SK-N-SH (cell line): ENCODE data around the gene ZKSCAN1. TPM values are rescaled to one million over a fixed set of nuclear protein-coding genes. Genes with fewer than 3 reads are reported as not detected.
"Not testable (repeated sequence)": the region's sequence is repeated elsewhere in the genome, so short reads cannot be mapped to it uniquely, and the experiment has no call there.

Experiments used
- CTCF ChIA-PET: fragments of 300-600, 350-600 bp; formaldehyde crosslinking; extraction: SDS; loops from one replicate; lab custom pipeline; 2021; lab: Yijun Ruan, JAX
- POLR2A ChIA-PET: fragments of 350-600 bp; sonication (Branson Sonifier 250); formaldehyde crosslinking; extraction: SDS; loops from one replicate; lab custom pipeline; 2020; ENCODE audit warnings: antibody characterized with exemption, inconsistent platforms; lab: Yijun Ruan, JAX
- DNase-seq: peaks from one replicate; pipeline ENCODE4 v3.0.0; 2012
- H2AFZ ChIP-seq: fragments of 200-600 bp; sonication (generic); 2 replicates; pipeline ENCODE4 v1.8.1; 2016; ENCODE audit warnings: antibody characterized with exemption, mild to moderate bottlenecking, low read depth
- H3F3A ChIP-seq: fragments of 200-600 bp; sonication (generic); replicated peaks from 2 replicates; pipeline ENCODE3; 2016; ENCODE audit warnings: antibody characterized with exemption, mild to moderate bottlenecking; ENCODE audit not compliant: insufficient read depth
- H3K27ac ChIP-seq, 2 experiments: fragments of 200-500 bp in 1 of 2; fragments of 200-600 bp in 1 of 2; sonication (Bioruptor generic) in 1 of 2; sonication (generic), shearing (Covaris generic) in 1 of 2; 2 replicates each; pipeline versions ENCODE4 v1.5.1 to v1.6.1; 2014 to 2016; ENCODE audit warnings: low read depth in 2 of 2, inconsistent platforms in 1 of 2, low read length in 1 of 2, mild to moderate bottlenecking in 1 of 2, mixed read lengths in 1 of 2
- H3K27me3 ChIP-seq: fragments of 200-600 bp; sonication (generic), shearing (Covaris generic); 2 replicates; pipeline ENCODE4 v1.6.1; 2016; ENCODE audit warnings: mixed run types; ENCODE audit not compliant: insufficient read depth
- H3K36me3 ChIP-seq, 2 experiments: fragments of 200-500 bp in 1 of 2; fragments of 200-600 bp in 1 of 2; sonication (Bioruptor generic) in 1 of 2; sonication (generic) in 1 of 2; replicated peaks in 1 of 2; 2 replicates each; pipeline versions ENCODE3 to v1.5.1; 2014 to 2016; ENCODE audit warnings: low read length in 1 of 2, mild to moderate bottlenecking in 1 of 2; ENCODE audit not compliant: insufficient read depth in 2 of 2, control insufficient read depth in 1 of 2
- H3K4me1 ChIP-seq, 2 experiments: fragments of 200-500 bp in 1 of 2; fragments of 200-600 bp in 1 of 2; sonication (Bioruptor generic) in 1 of 2; sonication (generic), shearing (Covaris generic) in 1 of 2; 2 replicates each; pipeline versions ENCODE4 v1.5.1 to v1.6.1; 2014 to 2016; ENCODE audit warnings: low read depth in 1 of 2, low read length in 1 of 2, mixed run types in 1 of 2; ENCODE audit not compliant: insufficient read depth in 2 of 2, control insufficient read depth in 1 of 2
- H3K4me2 ChIP-seq: fragments of 200-600 bp; sonication (generic), shearing (Covaris generic); 2 replicates; pipeline ENCODE4 v1.6.1; 2017; ENCODE audit warnings: mixed run types
- H3K4me3 ChIP-seq, 2 experiments: fragments of 200-500 bp in 1 of 2; fragments of 200-600 bp in 1 of 2; sonication (Bioruptor generic) in 1 of 2; sonication (generic), shearing (Covaris generic) in 1 of 2; 2 replicates each; pipeline versions ENCODE4 v1.5.1 to v1.8.1; 2014 to 2016; ENCODE audit warnings: low read depth in 2 of 2, inconsistent platforms in 1 of 2, low read length in 1 of 2, mild to moderate bottlenecking in 1 of 2, mixed read lengths in 1 of 2, moderate library complexity in 1 of 2
- H3K79me2 ChIP-seq: fragments of 200-600 bp; sonication (generic); 2 replicates; pipeline ENCODE4 v1.8.1; 2017; ENCODE audit warnings: mild to moderate bottlenecking; ENCODE audit not compliant: insufficient read depth
- H3K9ac ChIP-seq: fragments of 200-600 bp; sonication (generic); 2 replicates; pipeline ENCODE4 v1.6.1; 2017; ENCODE audit warnings: mixed run types
- H3K9me2 ChIP-seq: fragments of 200-600 bp; sonication (generic); 2 replicates; pipeline ENCODE4 v1.6.1; 2017; ENCODE audit warnings: mixed run types
- H3K9me3 ChIP-seq: fragments of 200-600 bp; sonication (generic); 2 replicates; pipeline ENCODE4 v1.6.1; 2017; ENCODE audit warnings: mixed run types, mild to moderate bottlenecking, moderate library complexity
- H4K20me1 ChIP-seq: fragments of 200-600 bp; sonication (generic); 2 replicates; pipeline ENCODE4 v1.6.1; 2017; ENCODE audit warnings: mild to moderate bottlenecking, mixed run types; ENCODE audit not compliant: insufficient read depth
- FOSL2 ChIP-seq: IDR thresholded peaks from 2 replicates; pipeline ENCODE4 v1.4.0; 2012; ENCODE audit warnings: low read depth, mild to moderate bottlenecking, moderate library complexity, borderline replicate concordance
- FOXJ3 ChIP-seq: sonication (generic); formaldehyde crosslinking; IDR thresholded peaks from 2 replicates; pipeline ENCODE4 v1.5.1; 2020; ENCODE audit warnings: mild to moderate bottlenecking, missing genetic modification reagents
- MXI1 ChIP-seq: IDR thresholded peaks from 2 replicates; pipeline ENCODE4 v1.6.1; 2012; ENCODE audit warnings: mild to moderate bottlenecking, low read depth, low read length, improper control_type of control experiment
- SMC3 ChIP-seq: IDR thresholded peaks from 2 replicates; pipeline ENCODE4 v1.6.1; 2012; ENCODE audit warnings: low read depth, low read length, improper control_type of control experiment
- TEAD4 ChIP-seq: IDR thresholded peaks from 2 replicates; pipeline ENCODE4 v1.4.0; 2012; ENCODE audit warnings: mild to moderate bottlenecking, borderline replicate concordance; ENCODE audit not compliant: insufficient read depth
- WGBS: methylation state at CpG from one replicate; pipeline ENCODE4 v1.1.6; 2017; ENCODE audit warnings: low lambda C conversion rate; 5-methylcytosine and 5-hydroxymethylcytosine counted together
- polyA plus RNA-seq, 3 experiments: library from polyadenylated mRNA; depleted of rRNA; stranded (reverse); fragments of >200 nt; gene quantifications; 2 replicates each; pipeline ENCODE4 v1.2.3, GENCODE V29; 2012
- TF ChIP-seq, protein P1 (sequence below): IDR thresholded peaks from 2 replicates; pipeline ENCODE4 v1.4.0; 2012; ENCODE audit warnings: low read depth, borderline replicate concordance

ZKSCAN1 gene
- polyA plus RNA-seq, 1 of the 3 experiments (the other 2 are of a cell fraction), result 21.1 TPM

DNA sequence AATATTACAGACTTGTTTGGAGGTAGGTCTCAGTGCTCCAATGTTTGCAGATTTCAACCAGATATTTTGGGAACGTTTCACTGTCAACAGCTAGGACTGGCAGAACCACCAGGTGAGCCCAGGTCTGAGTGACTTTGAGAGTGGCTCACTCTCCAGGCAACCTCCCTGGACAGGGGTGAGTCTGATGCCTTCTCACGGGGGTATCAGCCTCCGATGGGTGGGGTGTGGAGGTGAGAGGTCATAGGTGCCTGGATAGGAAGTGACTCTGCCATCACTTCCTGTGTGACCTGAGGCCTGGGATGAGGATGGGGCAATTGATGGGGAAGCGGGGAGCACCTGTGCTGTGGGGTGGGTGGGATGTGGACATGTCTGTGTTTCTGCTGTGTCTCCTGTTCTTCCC lies 44.2 kb upstream of the ZKSCAN1 start:
- 6% methylated on average over 4 of the region's 4 CpGs for WGBS
- Histone ChIP-seq H3K4me3 (no peak overlapping the region), H3K9me3 (no peaks in the 10 kb centered on the region), H3K9ac (no peak overlapping the region), H4K20me1 (no peaks in the 10 kb centered on the region), H3K9me2 (no peaks in the 10 kb centered on the region), H3F3A (no peaks in the 10 kb centered on the region), H2AFZ (no peak overlapping the region), H3K27me3 (peaks cover 32% of the 10 kb centered on the region), H3K36me3 (no peaks in the 10 kb centered on the region), H3K4me2 (no peak overlapping the region), H3K4me1 (no peaks in the 10 kb centered on the region; a peak in 1 of 4 replicates), H3K27ac (no peak overlapping the region), H3K79me2 (no peaks in the 10 kb centered on the region)
- no peak for DNase-seq
- CTCF ChIA-PET, result interaction anchor here (1.7 kb wide), 1 partner anchor 23 kb away, joined by 4 read pairs; no protein-coding TSS in a partner anchor
- POLR2A ChIA-PET, result no interaction called here
- TF ChIP-seq TEAD4 (no peak), FOXJ3 (CRISPR knock-in tag) (no peak)

DNA sequence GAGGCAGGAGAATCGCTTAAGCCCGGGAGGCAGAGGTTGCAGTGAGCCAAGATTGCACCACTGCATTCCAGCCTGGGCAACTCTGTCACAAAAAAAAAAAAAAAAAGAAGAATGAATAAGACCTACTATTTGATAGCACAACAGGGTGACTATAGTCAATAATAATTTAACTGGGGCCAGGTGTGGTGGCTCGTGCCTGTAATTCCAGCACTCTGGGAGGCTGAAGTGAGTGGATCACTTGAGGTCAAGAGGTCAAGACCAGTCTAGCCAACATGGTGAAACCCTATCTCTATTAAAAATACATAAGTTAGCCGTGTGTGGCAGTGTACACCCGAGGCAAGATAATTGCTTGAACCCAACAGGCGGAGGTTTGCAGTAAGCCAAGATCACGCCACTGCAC lies 41.6 kb upstream of the ZKSCAN1 start:
- H3K4me3 ChIP-seq, POLR2A ChIA-PET, H3K36me3 ChIP-seq, H3K79me2 ChIP-seq, H4K20me1 ChIP-seq, DNase-seq, H3K9me3 ChIP-seq, H3K9ac ChIP-seq, H3K4me2 ChIP-seq, H3K4me1 ChIP-seq, H3F3A ChIP-seq, H3K27ac ChIP-seq, H3K9me2 ChIP-seq, H2AFZ ChIP-seq: not testable (repeated sequence)
- CTCF ChIA-PET, result interaction anchor here (0.6 to 6.5 kb wide), 2 partner anchors 18 to 62 kb away, joined by 3 to 103 read pairs; no protein-coding TSS in a partner anchor
- H3K27me3 ChIP-seq, result peaks cover 22% of the 10 kb centered on the region; the same call in 1 of the 2 replicates
- WGBS, result 31% methylated on average over 7 of the region's 7 CpGs

- Histone ChIP-seq H4K20me1 (no peaks in the 10 kb centered on the region), H3F3A (no peaks in the 10 kb centered on the region), H3K36me3 (no peaks in the 10 kb centered on the region), H2AFZ (no peak overlapping the region), H3K27me3 (peaks cover 24% of the 10 kb centered on the region; the same call in 1 of the 2 replicates), H3K4me3 (no peak overlapping the region), H3K4me2 (no peak overlapping the region), H3K9ac (no peak overlapping the region), H3K9me3 (no peaks in the 10 kb centered on the region), H3K4me1 (no peaks in the 10 kb centered on the region; a peak in 1 of 4 replicates), H3K27ac (no peak overlapping the region), H3K79me2 (no peaks in the 10 kb centered on the region), H3K9me2 (no peaks in the 10 kb centered on the region)
- CTCF ChIA-PET, result interaction anchor here (6.5 kb wide), 1 partner anchor 17 kb away, joined by 103 read pairs; no protein-coding TSS in a partner anchor
- 44% methylated on average over 1 of the region's 1 CpG for WGBS
- DNase-seq, result no peak
- POLR2A ChIA-PET, result no interaction called here
- TF ChIP-seq MXI1 (no peak), TEAD4 (no peak), SMC3 (no peak), FOSL2 (no peak)
- TF ChIP-seq, protein P1, sequence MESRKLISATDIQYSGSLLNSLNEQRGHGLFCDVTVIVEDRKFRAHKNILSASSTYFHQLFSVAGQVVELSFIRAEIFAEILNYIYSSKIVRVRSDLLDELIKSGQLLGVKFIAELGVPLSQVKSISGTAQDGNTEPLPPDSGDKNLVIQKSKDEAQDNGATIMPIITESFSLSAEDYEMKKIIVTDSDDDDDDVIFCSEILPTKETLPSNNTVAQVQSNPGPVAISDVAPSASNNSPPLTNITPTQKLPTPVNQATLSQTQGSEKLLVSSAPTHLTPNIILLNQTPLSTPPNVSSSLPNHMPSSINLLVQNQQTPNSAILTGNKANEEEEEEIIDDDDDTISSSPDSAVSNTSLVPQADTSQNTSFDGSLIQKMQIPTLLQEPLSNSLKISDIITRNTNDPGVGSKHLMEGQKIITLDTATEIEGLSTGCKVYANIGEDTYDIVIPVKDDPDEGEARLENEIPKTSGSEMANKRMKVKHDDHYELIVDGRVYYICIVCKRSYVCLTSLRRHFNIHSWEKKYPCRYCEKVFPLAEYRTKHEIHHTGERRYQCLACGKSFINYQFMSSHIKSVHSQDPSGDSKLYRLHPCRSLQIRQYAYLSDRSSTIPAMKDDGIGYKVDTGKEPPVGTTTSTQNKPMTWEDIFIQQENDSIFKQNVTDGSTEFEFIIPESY, result no peak
- TF ChIP-seq, all 33 proteins: peak for 0
Observed at GRCh38 chr7:99974681-99975080, 40.7 kb upstream of the ZKSCAN1 start.
